CD14-positive monocyte (primary cell): ENCODE measurements around the gene TBCK. TPM values are rescaled to one million over a fixed set of nuclear protein-coding genes. Genes with fewer than 3 reads are reported as not detected.

Experiments used
- DNase-seq, 3 donors: peaks; one replicate each; pipeline ENCODE4 v3.0.0-alpha.2; 2011 to 2022
- H2AFZ ChIP-seq: 2 replicates; pipeline ENCODE4 v1.6.0; 2012; ENCODE audit warnings: mild to moderate bottlenecking, low read depth, low read length, inconsistent platforms; ENCODE audit not compliant: insufficient read depth, poor library complexity, severe bottlenecking
- H3K27ac ChIP-seq, 2 donors: 1 replicate in 1 of 2; 2 replicates in 1 of 2; pipeline ENCODE4 v1.5.1; 2012 to 2013; ENCODE audit warnings: low read length in 2 of 2, control low read depth in 1 of 2, inconsistent platforms in 1 of 2, low read depth in 1 of 2, mild to moderate bottlenecking in 1 of 2
- H3K27me3 ChIP-seq, 2 donors: one replicate each; pipeline versions ENCODE4 v1.6.0 to v1.6.1; 2011 to 2013; ENCODE audit warnings: low read length in 2 of 2; ENCODE audit not compliant: control insufficient read depth in 2 of 2, insufficient read depth in 2 of 2
- H3K36me3 ChIP-seq, 2 donors: replicated peaks in 1 of 2; 1 replicate in 1 of 2; 2 replicates in 1 of 2; pipeline versions ENCODE4 v1.5.1 to v1.6.1; 2012 to 2013; ENCODE audit warnings: low read length in 2 of 2, control low read depth in 1 of 2, inconsistent platforms in 1 of 2, mild to moderate bottlenecking in 1 of 2; ENCODE audit not compliant: insufficient read depth in 2 of 2, control insufficient read depth in 1 of 2
- H3K4me1 ChIP-seq, 2 donors: 1 replicate in 1 of 2; 2 replicates in 1 of 2; pipeline versions ENCODE4 v1.5.1 to v1.6.1; 2012 to 2013; ENCODE audit warnings: low read length in 2 of 2, control low read depth in 1 of 2, inconsistent platforms in 1 of 2, mild to moderate bottlenecking in 1 of 2, moderate library complexity in 1 of 2; ENCODE audit not compliant: insufficient read depth in 2 of 2, control insufficient read depth in 1 of 2
- H3K4me2 ChIP-seq: replicated peaks from 2 replicates; pipeline ENCODE3; 2012; ENCODE audit warnings: low read length, moderate library complexity, mild to moderate bottlenecking; ENCODE audit not compliant: poor library complexity, severe bottlenecking; ENCODE audit errors: extremely low read depth
- H3K4me3 ChIP-seq, 3 experiments: fragments of 200-600 bp in 1 of 3; sonication (generic) in 1 of 3; replicated peaks in 1 of 3; 1 replicate in 2 of 3; 2 replicates in 1 of 3; pipeline ENCODE4 v1.5.1; 2011 to 2013; ENCODE audit warnings: low read length in 3 of 3, mild to moderate bottlenecking in 3 of 3, control low read depth in 2 of 3, low read depth in 2 of 3, inconsistent platforms in 1 of 3, moderate library complexity in 1 of 3
- H3K79me2 ChIP-seq: 2 replicates; pipeline ENCODE4 v1.6.0; 2012; ENCODE audit warnings: mild to moderate bottlenecking, control low read depth, inconsistent platforms, low read length, moderate library complexity; ENCODE audit not compliant: insufficient read depth
- H3K9ac ChIP-seq: 2 replicates; pipeline ENCODE4 v1.6.0; 2017; ENCODE audit warnings: low read length, mild to moderate bottlenecking; ENCODE audit not compliant: insufficient read depth, poor library complexity, severe bottlenecking
- H3K9me3 ChIP-seq, 2 donors: replicated peaks in 1 of 2; 1 replicate in 1 of 2; 2 replicates in 1 of 2; pipeline versions ENCODE4 v1.5.1 to v1.6.1; 2012 to 2013; ENCODE audit warnings: low read length in 2 of 2, control low read depth in 1 of 2; ENCODE audit not compliant: control insufficient read depth in 1 of 2, insufficient read depth in 1 of 2
- H4K20me1 ChIP-seq: 2 replicates; pipeline ENCODE4 v1.6.0; 2012; ENCODE audit warnings: mild to moderate bottlenecking, low read length, control low read depth, moderate library complexity; ENCODE audit not compliant: insufficient read depth
- H3K27ac Mint-ChIP-seq, 7 donors: one replicate each; pipeline ENCODE4 v1.8.0; 2020; ENCODE audit warnings: mild to moderate bottlenecking in 7 of 7, mixed read lengths in 7 of 7, moderate library complexity in 6 of 7, inconsistent platforms in 2 of 7
- H3K27me3 Mint-ChIP-seq, 3 donors: one replicate each; pipeline ENCODE4 v1.8.0; 2021 to 2022; ENCODE audit warnings: low read depth in 3 of 3, mild to moderate bottlenecking in 3 of 3, mixed read lengths in 3 of 3, moderate library complexity in 3 of 3, inconsistent platforms in 1 of 3
- H3K36me3 Mint-ChIP-seq, 2 donors: one replicate each; pipeline ENCODE4 v1.8.0; 2020; ENCODE audit warnings: mixed read lengths in 2 of 2, inconsistent platforms in 1 of 2, mild to moderate bottlenecking in 1 of 2
- H3K4me1 Mint-ChIP-seq: one replicate; pipeline ENCODE4 v1.8.0; 2020; ENCODE audit warnings: mild to moderate bottlenecking, mixed read lengths
- H3K4me3 Mint-ChIP-seq, 2 donors: one replicate each; pipeline ENCODE4 v1.8.0; 2020; ENCODE audit warnings: mild to moderate bottlenecking in 2 of 2, mixed read lengths in 2 of 2, moderate library complexity in 1 of 2
- H3K9me3 Mint-ChIP-seq, 7 donors: one replicate each; pipeline ENCODE4 v1.8.0; 2020 to 2022; ENCODE audit warnings: mixed read lengths in 7 of 7, mild to moderate bottlenecking in 6 of 7, moderate library complexity in 6 of 7, inconsistent platforms in 2 of 7
- WGBS: methylation state at CpG from one replicate; pipeline ENCODE4 v1.1.5; 2013; ENCODE audit warnings: missing lambda C conversion rate; ENCODE audit not compliant: insufficient coverage; 5-methylcytosine and 5-hydroxymethylcytosine counted together
- intact Hi-C, 2 donors: fragments of 100-400 bp; cut with micrococcal nuclease; formaldehyde crosslinking; loops; one replicate each; pipeline versions ENCODE4 v1.15.0 to v1.15.1; 2023
- polyA plus RNA-seq, 3 donors: library from polyadenylated mRNA; depleted of rRNA in 1 of 3; unstranded in 2 of 3; stranded (reverse) in 1 of 3; fragments of 300-500 nt in 2 of 3; fragments of >200 nt in 1 of 3; fragmentation: Illumina TruSeq in 2 of 3; gene quantifications; 1 replicate in 2 of 3; 2 replicates in 1 of 3; pipeline ENCODE4 v1.2.3, GENCODE V29; 2012 to 2021
- TF ChIP-seq, protein P1 (sequence below): fragments of 200-600 bp; IDR thresholded peaks from one replicate; pipeline ENCODE4 v1.8.0; 2022; ENCODE audit warnings: antibody characterized with exemption, mild to moderate bottlenecking

The TBCK gene
- polyA plus RNA-seq, 3 donors = 8.0 to 14.0 (median 12.5) TPM

DNA sequence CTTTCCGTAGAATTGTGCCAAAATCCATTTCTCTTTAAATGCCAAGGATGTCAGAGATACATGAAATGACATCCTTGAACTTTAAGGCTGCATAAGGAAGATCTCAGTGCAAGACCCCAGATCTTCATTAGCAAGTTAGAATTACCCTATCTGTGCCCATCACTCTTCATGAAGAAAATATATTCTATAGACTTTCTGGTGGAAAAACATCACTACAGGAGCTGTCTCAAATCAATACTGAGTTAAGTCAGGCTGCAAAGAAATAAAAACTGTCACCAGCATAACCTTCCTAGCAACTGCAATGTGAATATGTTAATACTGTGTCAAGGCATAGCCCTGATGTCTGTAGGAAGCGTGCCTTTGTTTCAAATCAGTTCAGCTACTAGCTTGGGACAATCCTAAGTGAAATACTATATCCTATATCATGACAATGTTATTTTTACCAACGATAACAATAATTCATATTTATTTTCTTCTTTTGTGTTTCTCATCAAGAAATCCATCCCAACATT, 173.3 kb downstream of the TBCK start:
- 100% methylated on average over 2 of the region's 3 CpGs for WGBS
- Histone ChIP-seq H3K4me1 (no peaks in the 10 kb centered on the region), H3K9me3 (peaks cover 0 to 3% of the 10 kb centered on the region in 2 donors), H2AFZ (no peak overlapping the region), H4K20me1 (no peaks in the 10 kb centered on the region), H3K79me2 (no peaks in the 10 kb centered on the region), H3K27ac (no peak overlapping the region), H3K36me3 (no peaks in the 10 kb centered on the region), H3K9ac (no peak overlapping the region), H3K27me3 (no peaks in the 10 kb centered on the region), H3K4me3 (no peak overlapping the region), H3K4me2 (no peak overlapping the region)
- TF ChIP-seq, protein P1, sequence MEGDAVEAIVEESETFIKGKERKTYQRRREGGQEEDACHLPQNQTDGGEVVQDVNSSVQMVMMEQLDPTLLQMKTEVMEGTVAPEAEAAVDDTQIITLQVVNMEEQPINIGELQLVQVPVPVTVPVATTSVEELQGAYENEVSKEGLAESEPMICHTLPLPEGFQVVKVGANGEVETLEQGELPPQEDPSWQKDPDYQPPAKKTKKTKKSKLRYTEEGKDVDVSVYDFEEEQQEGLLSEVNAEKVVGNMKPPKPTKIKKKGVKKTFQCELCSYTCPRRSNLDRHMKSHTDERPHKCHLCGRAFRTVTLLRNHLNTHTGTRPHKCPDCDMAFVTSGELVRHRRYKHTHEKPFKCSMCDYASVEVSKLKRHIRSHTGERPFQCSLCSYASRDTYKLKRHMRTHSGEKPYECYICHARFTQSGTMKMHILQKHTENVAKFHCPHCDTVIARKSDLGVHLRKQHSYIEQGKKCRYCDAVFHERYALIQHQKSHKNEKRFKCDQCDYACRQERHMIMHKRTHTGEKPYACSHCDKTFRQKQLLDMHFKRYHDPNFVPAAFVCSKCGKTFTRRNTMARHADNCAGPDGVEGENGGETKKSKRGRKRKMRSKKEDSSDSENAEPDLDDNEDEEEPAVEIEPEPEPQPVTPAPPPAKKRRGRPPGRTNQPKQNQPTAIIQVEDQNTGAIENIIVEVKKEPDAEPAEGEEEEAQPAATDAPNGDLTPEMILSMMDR = no peak
- Mint-ChIP-seq H3K36me3 (no peaks in the 10 kb centered on the region), H3K27ac (no peak overlapping the region), H3K4me1 (no peaks in the 10 kb centered on the region), H3K9me3 (peaks cover 0 to 10% (median 6%) of the 10 kb centered on the region in 7 donors), H3K4me3 (no peak overlapping the region), H3K27me3 (no peaks in the 10 kb centered on the region)
- intact Hi-C loops = no loop called here
- DNase-seq = no peak

DNA sequence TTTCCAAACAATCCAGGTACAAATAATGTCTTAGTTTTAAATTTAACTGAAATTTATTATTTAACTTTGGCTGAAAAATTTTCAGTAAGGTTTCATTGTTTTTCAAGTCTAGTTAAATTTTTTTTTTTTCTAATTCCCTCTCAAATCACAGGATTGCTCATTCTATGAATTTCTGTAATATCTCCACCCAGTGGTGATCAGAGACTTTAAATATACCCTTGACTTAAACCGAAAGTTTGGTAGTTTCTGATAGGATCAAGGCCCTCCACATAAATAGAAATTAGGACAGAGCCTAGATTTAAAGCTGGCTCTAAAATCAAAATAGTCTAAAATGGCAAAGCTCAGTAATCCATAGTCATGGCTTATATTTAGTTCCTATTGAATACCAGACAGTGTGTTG, 175.4 kb downstream of the TBCK start:
- H3K4me1 Mint-ChIP-seq = no peaks in the 10 kb centered on the region
- H3K4me3 Mint-ChIP-seq = no peak overlapping the region
- no peak overlapping the region for H3K4me2 ChIP-seq
- no peak overlapping the region for H3K4me3 ChIP-seq
- TF ChIP-seq, protein P1 = no peak
- H2AFZ ChIP-seq = no peak overlapping the region
- no peak overlapping the region for H3K27ac ChIP-seq
- no peaks in the 10 kb centered on the region for H3K79me2 ChIP-seq
- no peak overlapping the region for H3K27ac Mint-ChIP-seq
- H3K9me3 Mint-ChIP-seq = peaks cover 0 to 6% (median 1%) of the 10 kb centered on the region in 7 donors
- H3K4me1 ChIP-seq = no peaks in the 10 kb centered on the region
- H3K27me3 Mint-ChIP-seq = no peaks in the 10 kb centered on the region
- H3K27me3 ChIP-seq = no peaks in the 10 kb centered on the region
- no CpG with 5 or more reads among the region's 1 CpG for WGBS
- intact Hi-C loops = no loop called here
- no peaks in the 10 kb centered on the region for H3K36me3 ChIP-seq
- no peak overlapping the region for H3K9ac ChIP-seq
- H3K36me3 Mint-ChIP-seq = no peaks in the 10 kb centered on the region
- no peak for DNase-seq
- H4K20me1 ChIP-seq = no peaks in the 10 kb centered on the region
- H3K9me3 ChIP-seq = no peaks in the 10 kb centered on the region
